ENCODE results near the gene SOX15.
"Not testable (repeated sequence)": the region's sequence is repeated elsewhere in the genome, so short reads cannot be mapped to it uniquely, and the experiment has no call there.

SOX15 gene

DNA sequence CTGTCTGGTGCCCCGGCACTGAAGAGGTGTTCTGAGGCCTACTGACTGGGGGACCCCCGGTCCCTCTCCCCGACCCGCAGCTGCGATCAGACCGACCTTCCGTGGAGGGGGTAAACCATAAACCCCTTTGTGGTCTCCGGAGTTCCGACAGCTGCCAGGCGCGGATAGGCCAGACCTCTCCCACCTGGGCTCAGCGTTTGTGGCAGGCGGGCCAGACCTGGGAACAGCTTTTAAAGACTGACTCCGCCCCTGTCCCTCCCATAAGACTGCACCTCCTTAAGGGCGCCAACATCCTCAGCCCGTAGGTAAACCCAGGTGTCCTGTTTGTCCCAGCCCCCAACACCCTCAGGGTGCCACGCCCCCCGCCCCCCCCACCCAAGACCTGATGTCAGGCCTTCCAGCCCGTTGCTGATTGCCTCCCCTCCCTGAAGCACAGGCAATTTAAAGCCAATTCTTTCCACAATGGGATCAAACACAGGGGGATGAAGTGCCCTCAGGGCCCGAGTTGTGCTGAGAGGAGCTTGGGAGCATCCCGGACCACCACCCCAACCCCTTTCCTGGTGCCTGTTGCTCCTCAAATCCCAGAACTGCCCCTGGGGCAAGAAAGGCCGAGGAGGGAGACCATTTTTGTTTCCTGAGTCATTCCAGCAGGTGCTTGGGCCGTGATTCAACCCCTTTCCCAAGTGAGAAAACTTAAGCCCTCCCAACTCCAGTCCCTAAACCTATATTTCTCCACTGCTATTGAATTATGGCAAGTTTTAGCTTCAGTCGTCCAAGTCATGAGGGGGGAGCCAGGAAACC is at the start of gene SOX15:
Gene SOX15 (minus strand): TSS at position 204 of the 801 bp plus-strand sequence. CDS start 418 bp downstream, outside the sequence.
- DNase-seq: no peak

DNA sequence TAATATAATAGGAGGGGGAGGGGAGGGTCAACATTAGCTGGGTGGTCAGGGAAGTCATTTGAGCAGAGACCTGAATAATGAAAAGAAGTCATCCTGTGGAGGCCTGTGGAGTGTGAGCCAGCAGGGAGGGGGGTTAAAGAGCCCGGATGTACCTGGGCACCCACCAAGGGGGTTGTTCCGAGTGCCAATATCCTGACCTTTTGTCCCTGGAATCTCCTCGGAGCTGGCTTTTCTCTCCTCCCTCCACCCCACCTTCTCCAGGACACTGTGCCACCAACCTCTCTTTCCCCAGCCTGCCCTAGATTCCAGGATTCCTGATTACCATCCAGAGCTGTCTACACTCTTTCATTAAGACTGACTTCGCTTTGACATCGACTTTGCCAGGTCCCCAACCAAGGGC is 46.3 kb upstream of the SOX15 start:
- DNase-seq: no peak

DNA sequence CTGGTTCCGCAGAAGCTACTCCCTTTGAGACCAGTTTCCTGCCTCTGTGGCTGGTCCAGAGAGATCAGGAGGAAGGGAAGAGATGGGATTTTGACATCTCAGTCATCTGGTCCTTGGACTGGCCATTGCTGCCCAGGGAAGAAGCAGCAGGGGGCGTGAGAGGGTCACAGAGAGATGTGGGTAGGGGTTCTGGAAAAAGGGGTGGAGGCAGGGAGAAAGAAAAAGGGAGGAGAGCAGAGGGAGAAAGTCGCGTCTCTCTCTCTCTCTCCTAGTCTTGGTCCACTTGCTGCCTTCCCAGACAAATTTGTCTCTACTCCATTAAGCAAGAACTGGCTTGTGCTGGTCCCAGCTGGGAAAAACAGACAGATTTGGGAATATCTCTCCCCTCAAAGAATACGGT is 44.5 kb upstream of the SOX15 start:
- DNase-seq: no peak

DNA sequence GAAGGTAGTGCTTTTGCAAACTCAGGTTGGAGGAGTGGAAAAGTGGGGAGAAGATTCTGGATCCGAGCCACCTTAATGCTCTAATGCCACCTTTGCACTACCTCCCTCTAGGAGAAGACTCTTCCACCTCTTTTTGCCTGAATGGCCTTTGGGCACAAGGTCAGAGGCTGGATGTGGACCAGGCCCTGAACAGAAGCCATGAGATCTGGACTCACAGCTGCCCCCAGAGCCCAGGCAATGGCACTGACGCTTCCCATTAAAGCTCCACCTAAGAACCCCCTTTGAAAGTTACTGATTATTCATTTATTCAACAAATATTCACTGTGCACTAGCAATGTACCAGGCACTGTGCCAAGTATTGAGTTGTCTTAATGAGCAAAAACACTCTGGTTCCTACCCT is 43.2 kb upstream of the SOX15 start:
- DNase-seq: no peak

DNA sequence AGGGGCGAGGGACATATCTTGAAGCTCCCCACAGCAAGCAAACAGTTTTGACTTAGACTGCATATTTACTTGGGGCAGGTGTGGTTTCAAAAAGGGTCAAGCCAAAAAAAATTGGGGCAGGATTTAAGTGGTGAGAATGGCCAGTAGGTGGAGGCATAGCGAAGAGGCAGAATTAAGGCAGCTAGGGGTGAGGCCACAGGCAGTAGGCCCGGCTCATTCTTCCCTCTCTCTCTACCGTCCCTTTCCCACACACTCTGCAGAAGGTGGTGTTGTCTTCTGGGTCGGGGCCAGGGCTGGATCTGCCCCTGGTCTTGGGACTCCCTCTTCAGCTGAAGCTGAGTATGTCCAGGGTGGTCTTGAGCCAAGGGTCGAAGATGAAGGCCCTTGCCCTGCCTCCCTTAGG is 42.6 kb upstream of the SOX15 start:
- peak; percentile 63 for DNase-seq

DNA sequence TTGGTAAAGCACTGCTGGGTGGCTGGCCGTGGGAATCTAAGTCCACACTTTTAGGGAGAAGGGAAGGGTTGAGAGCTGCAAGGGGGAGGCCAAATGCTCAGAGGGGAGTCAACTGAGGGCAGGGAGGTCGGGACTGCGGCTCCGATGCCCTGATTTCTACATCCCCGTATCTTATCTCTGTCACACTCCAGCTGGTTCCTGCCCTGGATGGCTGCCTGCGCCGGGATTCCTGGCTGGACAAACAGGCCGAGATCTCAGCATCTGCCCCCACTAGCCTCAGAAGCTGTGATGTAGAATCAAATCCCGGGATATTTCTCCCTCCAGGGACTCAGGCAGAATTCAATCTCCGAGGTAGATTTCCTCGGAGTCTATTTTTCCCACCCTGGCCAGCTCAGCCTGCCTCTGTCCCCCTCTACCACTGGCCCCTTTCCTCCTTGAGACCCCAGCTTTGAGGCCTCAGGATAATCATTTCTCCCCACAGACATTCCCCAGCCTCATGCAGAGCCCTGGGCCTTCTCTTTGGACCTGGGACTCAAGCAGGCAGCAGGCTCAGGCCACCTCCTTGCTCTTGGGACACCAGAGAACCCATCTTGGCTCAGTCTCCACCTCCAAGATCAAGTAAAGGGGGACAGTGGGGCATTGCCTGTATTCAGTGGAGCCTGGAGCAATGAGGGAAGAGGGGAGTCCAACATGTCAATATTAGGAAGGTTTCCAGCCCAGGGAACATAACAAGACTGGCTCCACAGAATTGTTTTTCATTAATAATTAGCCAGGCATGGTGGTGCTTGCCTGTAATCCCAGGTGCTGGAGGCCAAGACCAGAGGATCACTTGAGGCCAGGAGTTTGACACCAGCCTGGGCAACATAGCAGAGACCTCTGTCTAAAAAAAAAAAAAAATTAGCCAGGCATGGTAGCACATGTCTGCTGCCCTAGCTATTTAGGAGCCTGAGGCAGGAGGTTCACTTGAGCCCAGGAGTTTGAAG is 41.8 kb upstream of the SOX15 start:
- no peak for DNase-seq

DNA sequence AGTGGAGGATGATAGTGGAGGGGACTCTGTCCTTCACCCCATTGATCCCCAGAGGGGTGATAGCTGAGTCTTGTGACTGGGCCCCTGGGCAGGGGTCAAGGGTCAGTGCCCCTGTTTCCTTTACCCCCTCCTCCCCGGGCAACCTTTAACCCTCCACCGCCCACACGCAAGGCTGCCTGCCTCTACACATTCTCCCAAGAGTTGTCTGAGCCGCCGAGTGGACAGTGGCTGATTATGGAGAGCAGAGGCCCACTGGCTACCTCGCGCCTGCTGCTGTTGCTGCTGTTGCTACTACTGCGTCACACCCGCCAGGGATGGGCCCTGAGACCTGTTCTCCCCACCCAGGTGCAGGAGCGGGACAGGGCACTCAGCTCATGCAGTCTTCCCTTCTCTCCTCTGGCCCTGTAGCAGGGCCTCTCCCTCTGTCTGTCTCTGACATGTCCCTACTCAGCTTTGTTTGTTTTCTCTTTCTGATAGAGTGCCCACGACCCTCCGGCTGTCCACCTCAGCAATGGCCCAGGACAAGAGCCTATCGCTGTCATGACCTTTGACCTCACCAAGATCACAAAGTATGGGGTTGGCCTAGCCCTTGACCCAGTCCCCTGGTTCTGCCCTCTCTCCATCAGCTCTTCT is 40.2 kb upstream of the SOX15 start, which contains the start of gene SHBG:
Gene SHBG (plus strand): TSS at position 197 of the 633 bp plus-strand sequence. CDS start 38 bp downstream, at position 235.
- no peak for DNase-seq

DNA sequence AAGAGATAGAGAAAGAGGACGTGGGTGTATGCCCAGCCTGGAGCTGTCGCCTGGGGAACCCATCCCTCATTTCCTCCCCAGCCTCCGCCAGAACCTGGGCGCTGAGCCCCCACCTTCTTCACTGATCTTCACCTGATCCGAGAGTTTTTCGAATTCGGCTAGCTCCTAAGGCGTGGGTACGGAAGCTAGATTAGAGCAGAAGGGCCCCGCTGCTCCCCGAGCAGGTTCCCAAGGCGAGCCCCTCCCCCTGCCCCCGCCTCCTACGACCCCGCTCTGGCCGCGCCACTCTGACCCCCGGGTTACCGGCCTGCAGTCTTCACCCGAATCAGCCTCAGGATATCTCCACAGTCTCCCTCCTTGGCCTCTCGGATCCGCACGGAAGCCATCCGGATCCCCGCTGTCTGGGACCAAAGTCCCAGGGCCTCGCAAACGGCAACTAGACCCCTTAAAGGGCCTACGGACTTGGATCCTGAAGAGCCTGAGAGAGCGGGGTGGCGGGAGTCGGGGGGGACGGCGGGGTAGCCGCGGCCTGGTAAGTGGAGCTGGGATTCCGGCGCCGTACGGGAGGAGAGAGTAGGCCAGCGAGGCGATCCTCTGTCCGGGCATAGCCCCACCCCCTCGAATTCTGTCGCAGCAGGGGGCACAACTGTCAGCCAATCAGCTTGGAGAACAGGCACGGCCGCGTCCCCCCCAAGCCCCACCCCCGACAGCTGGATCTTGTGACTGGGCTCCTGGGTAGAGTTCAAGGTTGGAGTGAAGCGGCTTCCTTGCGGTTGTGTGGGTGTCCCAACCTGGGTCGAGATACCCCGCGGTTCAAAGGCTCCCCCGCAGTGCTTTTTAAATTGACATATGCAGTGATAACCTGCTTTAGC is 37.6 kb upstream of the SOX15 start, which contains the start of gene SAT2:
Gene SAT2 (minus strand): TSS at position 572 of the 872 bp plus-strand sequence. CDS start 186 bp downstream, at position 386.
- peak; percentile 83 for DNase-seq

DNA sequence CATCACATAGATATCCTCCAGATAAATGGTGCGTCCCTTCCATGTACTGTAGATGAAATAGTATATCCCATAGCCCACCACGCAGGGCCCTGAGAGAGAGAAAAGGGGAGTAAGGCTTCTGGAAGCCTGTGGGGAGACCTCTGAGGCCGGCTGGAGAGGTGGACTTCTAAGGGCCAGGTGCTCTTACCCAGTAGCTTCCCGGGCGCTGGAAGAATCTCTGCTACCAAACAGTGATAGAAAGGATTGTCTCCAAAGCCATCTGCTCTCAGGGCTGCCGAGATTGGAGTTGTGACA is 37.0 kb upstream of the SOX15 start:
- DNase-seq: no peak

DNA sequence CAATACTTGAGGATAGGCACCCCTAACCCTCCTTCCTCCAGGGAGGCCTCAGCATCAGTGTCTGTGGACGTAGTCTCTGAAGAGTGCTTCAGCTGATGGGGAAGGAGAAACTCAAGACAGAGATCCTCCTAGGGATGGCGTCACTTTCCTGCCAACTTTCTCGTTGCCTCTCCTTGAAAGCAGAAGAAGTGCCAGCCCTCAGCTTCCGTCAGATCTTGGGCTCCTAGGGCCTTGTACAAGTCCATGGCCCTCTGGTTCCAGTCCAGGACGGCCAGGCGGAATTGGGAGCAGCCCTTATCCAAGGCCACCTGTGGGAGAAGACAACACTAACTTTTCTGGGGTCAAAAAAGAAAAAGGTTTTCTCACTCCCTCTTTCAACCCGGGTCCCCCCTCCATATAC is 36.4 kb upstream of the SOX15 start:
- peak; percentile 41 for DNase-seq

DNA sequence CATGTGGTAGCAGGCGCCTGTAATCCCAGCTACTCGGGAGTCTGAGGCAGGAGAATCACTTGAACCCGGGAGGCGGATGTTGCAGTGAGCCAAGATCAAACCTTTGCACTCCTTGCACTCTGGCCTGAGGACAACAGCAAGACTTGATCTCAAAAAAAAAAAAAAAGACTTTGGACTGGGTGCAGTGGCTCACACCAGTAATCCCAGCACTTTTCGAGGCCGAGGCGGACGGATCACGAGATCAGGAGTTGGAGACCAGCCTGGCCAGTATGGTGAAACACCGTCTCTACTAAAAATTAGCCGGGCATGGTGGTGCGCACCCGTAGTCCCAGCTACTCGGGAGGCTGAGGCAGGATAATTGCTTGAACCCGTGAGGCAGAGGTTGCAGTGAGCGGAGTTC is 35.9 kb upstream of the SOX15 start:
- DNase-seq: not testable (repeated sequence)

DNA sequence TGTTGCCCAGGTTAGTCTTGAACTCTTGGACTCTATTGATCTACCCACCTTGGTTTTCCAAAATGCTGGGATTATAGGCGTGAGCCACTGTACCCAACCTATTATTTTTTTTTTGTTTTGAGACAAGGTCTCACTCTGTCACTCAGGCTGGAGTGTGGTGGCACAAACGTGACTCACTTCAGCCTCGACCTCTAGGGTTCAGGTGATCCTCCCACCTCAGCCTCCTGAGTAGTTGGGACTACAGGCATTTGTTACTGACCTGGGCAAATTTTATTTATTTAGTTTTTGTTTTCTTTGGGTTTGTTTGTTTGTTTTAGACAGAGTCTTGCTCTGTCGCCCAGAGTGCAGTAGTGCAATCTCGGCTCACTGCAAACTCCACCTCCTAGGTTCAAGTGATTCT is 33.8 kb upstream of the SOX15 start:
- no peak for DNase-seq

DNA sequence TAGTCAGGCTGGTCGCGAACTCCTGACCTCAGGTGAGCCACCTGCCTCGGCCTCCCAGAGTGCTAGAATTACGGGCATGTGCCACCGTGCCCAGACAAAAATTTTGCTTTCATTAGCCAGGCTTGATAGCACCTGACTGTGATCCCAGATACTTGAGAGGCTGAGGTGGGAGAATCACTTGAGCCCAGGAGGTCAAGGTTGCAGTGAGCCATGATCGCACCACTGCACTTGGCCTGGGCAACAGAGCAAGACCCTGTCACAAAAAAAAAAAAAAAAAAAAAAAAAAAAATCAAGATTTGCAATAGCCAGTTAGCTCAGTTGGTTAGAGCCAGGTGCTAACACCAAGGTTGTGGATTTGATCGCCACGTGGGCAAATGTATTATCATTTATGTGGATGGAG is 30.9 kb upstream of the SOX15 start:
- DNase-seq: no peak

DNA sequence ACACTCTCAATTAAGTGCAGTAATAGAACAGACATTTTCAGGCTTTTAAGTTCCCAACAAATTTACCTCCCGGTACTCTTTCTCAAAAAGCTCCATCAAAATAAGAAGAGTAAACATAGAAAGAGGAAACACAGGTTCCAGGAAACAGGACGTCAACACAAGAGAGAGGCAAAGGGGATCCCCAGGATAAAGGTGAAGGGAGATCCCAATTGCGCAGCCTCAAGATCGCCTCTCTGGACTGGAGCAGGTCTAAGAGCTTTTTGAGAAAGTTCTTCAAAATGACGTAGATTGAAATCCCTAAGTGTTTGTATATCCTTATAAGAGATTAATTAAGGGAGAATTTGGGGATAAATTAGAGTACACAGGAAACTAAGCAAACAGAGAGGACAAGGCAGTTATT is 28.7 kb upstream of the SOX15 start:
- no peak for DNase-seq

DNA sequence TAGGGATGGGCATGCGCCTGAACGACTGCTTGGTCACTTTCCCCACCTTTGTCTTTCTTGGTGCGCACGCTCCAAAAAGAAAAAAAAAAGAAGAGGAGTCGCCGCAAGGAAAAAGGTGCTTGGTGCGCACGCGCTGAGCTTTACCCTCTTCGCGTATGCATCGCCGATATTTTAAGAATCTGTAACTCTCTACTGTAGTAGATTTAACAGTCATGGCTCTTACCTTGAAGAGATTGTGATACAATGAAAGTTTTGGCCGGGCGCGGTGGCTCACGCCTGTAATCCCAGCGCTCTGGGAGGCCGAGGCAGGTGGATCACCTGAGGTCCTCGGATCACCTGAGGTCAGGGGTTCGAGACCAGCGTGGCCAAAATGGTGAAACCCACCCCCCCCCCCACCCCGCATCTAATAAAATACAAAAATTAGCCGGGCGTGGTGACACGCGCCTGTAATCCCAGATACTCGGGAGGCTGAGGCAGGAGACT is 25.4 kb upstream of the SOX15 start:
- no peak for DNase-seq

DNA sequence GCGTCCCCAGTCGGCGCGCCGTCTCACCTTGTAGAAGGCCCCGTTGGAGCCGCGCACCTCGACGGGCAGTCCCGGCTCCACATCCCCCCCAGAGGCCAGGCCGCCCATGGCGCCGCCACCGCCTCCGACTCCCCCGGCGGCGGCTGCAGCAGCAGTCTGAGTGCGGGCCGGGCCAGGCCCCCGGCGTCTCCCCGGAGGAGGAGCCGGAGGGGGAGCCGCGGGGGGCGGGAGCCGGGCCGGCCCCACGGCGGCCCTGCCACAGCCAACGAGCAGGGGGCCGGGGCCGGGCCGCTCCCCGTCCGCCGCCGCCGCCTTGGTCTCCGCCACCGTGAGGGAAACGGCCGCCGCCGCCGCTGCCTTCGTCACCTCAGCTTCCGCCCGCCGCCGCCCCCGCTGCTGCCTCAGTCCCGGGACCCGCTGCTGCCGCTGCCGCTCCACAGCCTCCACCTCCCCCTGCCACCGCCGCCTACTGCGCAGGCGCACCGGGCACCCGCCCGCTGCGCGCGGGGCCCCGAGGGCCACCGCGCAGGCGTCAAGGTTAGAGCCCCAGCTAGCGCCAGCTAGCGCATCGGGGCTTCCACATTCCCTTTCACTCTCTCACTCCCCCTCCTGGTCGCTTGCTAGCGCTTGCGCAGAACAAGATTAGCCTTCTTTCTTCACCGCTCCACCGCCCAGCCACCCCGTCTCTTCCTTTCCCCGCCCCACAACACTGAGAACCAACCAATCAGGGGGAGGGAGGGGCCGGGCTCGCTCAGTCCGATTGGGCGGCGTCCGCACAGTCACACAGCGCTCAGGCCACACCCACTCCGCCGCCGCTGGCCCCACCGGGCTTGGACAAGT is 24.8 kb upstream of the SOX15 start, which contains the start of gene FXR2:
Gene FXR2 (minus strand): TSS at position 473 of the 840 bp plus-strand sequence. CDS start 365 bp downstream, at position 108.
- peak; percentile 99 for DNase-seq

DNA sequence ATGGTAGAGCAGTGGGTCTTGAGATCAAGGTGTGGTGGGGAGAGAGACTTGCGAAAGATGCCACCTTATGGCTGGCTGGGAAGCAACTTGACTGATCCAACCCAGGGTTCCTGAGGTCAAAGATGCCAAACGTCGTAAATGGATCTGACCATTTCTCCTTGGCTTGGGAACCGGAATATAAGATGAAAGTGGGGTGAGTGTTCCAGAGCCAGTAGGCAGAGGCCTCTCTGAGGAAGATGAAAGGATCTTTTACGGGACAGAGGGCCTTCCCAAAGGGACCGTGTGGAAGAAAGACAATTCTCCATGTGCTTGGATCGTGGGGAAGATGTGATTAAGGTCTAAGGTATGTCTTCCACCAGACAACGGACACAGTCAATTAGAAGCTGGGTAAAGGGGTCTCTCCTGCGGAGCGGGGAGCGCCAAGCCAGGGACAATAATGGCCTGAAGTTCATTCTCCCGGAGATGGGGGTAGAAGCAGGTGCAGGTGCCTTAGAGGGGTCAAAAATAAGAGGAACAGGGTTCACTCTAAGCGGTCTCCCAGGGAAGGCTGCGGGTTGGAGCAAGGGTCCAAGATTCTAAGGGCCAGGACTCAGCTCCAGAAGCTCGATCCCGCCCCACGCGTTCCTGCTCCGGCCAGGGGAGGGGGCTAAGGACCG is 24.0 kb upstream of the SOX15 start:
- no peak for DNase-seq

DNA sequence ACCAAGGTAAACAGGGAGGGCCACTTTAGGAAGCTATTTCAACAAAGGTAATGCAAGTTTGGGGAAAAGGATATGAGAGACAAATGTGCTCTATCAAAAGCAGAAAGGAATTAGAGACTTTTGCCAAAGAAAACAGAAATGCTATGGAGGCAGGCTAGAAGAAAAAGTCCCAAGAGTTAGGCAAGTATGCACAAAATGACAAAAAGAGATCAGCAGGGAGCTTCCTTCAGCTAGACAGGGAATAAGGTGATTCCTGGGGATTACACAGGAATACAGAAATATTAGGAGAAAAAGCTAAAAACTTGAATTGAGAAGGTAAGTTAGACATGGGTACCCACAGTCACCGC is 22.4 kb upstream of the SOX15 start:
- no peak for DNase-seq

DNA sequence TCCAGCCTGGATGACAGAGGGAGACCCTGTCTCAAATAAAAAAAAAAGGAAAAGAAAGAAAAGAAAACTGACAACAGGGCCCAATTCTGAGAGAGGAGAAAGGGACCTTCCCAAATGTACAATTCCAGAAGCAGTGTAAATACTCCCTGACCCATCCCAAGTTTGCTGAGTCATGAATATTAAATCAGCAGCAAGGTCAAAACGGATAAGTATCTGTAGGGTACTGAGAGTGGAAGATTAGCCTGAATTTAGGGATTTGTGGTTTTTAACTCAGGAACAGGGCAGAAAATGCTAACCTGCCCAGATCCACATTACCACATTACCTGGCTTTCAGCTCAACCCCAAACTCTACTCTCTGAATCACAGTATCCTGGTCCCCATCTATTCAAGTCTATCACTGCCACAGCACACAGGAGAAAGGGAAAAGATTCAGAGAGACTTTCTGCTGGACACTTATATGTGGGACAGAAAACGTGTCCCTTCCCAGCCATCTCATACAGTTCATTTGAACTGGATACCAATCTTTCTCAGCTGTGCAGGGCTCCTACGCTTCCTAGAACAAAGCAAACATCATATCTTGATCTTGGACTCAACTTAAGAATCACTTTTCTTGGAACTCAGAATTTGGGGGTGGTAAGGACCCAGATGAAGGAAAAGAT is 21.9 kb upstream of the SOX15 start:
- DNase-seq: no peak

DNA sequence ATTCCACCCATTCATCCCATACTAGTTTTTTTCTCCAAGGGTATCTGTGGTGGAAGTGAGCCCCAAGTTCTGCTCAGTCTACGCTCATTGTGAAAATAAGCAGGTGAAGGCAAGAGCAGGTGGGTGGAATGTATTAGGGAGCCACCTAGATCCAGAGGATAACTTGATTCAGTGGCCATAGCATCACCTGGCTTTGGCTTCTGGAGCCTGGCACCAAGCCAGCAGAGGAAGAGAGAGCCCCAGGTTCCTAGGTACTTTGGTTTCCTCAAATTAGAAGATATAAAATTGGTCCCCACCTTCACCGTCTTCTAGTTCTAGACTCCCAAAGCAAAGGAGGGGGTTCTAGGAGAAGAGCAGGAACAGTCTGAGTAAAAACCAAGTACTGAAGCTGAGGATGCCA is 20.7 kb upstream of the SOX15 start:
- DNase-seq: no peak
